ENCODE results near the gene ZFAND3. TPM values are rescaled to one million over a fixed set of nuclear protein-coding genes. Genes with fewer than 3 reads are reported as not detected.
A peak's percentile ranks its signal among the peaks of the same experiment; 100 is the strongest.

Gene ZFAND3
- total and polyA plus RNA-seq, 2 of the 4 experiments (the other 2 are of a cell fraction), result 10.9 to 26.7 TPM

DNA sequence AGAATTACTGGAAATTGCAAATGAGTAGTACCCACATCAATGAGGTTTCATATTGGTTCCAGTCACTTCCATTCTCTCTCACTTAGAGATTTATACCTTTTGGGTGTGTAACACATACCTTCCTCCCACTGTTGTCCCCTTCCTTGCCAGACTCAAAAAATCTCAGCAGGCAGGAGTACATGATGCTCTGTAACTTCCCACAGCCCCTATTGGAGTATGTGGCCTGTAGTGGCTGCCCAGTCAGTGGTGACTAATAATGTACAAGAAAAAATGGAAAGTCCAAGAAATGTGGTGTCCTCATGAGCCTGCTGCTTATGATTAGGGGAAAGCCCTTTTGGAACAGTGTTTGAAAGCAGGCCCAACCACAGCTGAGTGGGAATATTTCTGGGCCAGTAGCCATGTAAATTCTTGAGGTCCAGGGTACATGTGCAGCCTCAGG lies 312.0 kb downstream of the ZFAND3 start:
- Histone ChIP-seq H3K9me1 (ENCODE audit: insufficient read depth, low read length) (peaks cover 41% of the 10 kb centered on the region), H4K8ac (ENCODE audit: low read depth in 2 of 2, low read length in 2 of 2) (no peak overlapping the region), H3K4me3 (ENCODE audit: insufficient read depth, low read depth, low read length) (no peak overlapping the region), H2BK15ac (ENCODE audit: low read depth, low read length) (no peak overlapping the region), H3K79me1 (ENCODE audit: low read depth in 1 of 2, low read length in 2 of 2) (peaks cover 33 to 68% of the 10 kb centered on the region in 2 experiments), H3K4me2 (ENCODE audit: low read depth, low read length) (no peak overlapping the region), H2BK120ac (ENCODE audit: low read depth, low read length) (no peak overlapping the region), H4K91ac (ENCODE audit: insufficient read depth, low read depth, low read length) (no peak overlapping the region), H3K36me3 (ENCODE audit: control insufficient read depth, insufficient read depth, low read length) (peaks cover 3% of the 10 kb centered on the region; the same call in 1 of the 2 replicates), H2BK5ac (ENCODE audit: low read depth, low read length, poor library complexity, severe bottlenecking) (peak overlapping the region; percentile 51), H2AFZ (replicated peaks; ENCODE audit: low read length, poor library complexity) (no peak overlapping the region), H3K14ac (replicated peaks; ENCODE audit: low read depth, low read length) (no peak overlapping the region), H2BK20ac (ENCODE audit: low read depth, low read length) (no peak overlapping the region), H2AK9ac (replicated peaks; ENCODE audit: low read depth, low read length, poor library complexity) (no peak overlapping the region), H3K9ac (ENCODE audit: low read depth, low read length) (no peak overlapping the region), H3K27me3 (ENCODE audit: control insufficient read depth, insufficient read depth, low read length) (no peaks in the 10 kb centered on the region), H3K23ac (ENCODE audit: low read depth, low read length) (no peak overlapping the region), H3K18ac (ENCODE audit: low read depth, low read length) (no peak overlapping the region), H3K4ac (ENCODE audit: low read depth, low read length) (no peak overlapping the region), H3K4me1 (ENCODE audit: control insufficient read depth, insufficient read depth, low read length) (peaks cover 9% of the 10 kb centered on the region), H2AK5ac (ENCODE audit: low read depth, low read length) (0 out of 2 replicates have a peak overlapping the region, but pooled peaks have one; percentile 26), H3K27ac (ENCODE audit: insufficient read depth, low read length) (no peak overlapping the region), H4K20me1 (ENCODE audit: insufficient read depth, low read length) (peaks cover 53% of the 10 kb centered on the region), H3K56ac (ENCODE audit: extremely low read depth, insufficient read depth, low read length) (no peak overlapping the region), H4K5ac (ENCODE audit: low read depth, low read length) (no peak overlapping the region), H3K9me3 (ENCODE audit: control insufficient read depth, insufficient read depth, low read length) (no peaks in the 10 kb centered on the region)
- TF ChIP-seq MXI1 (IDR thresholded peaks at IDR 0.05; ENCODE audit: borderline replicate concordance, low read depth, low read length) (peak; percentile 74), MAZ (IDR thresholded peaks at IDR 0.05; ENCODE audit: borderline replicate concordance, low read depth, low read length) (peak; percentile 40; the same call in 1 of the 2 replicates), BHLHE40 (IDR thresholded peaks at IDR 0.05; ENCODE audit: low read depth, low read length) (peak; percentile 15; the same call in 1 of the 2 replicates), RCOR1 (IDR thresholded peaks at IDR 0.05; ENCODE audit: insufficient replicate concordance, low read length) (peak; percentile 48), RAD21 (IDR thresholded peaks at IDR 0.05; ENCODE audit: low read length) (0 out of 2 replicates have a peak, but pooled peaks have one; percentile 2), NFE2L2 (IDR thresholded peaks at IDR 0.05; ENCODE audit: low read depth, low read length) (no peak), CEBPB (IDR thresholded peaks at IDR 0.05; ENCODE audit: low read depth, low read length) (peak; percentile 25; the same call in 1 of the 2 replicates), ELK1 (IDR thresholded peaks at IDR 0.05; ENCODE audit: borderline replicate concordance, low read depth, low read length) (no peak), SMC3 (IDR thresholded peaks at IDR 0.05; ENCODE audit: low read depth, low read length) (no peak; the same call in 1 of the 2 replicates), MAFK (IDR thresholded peaks at IDR 0.05; ENCODE audit: low read depth, low read length) (no peak), FOS (IDR thresholded peaks at IDR 0.05; ENCODE audit: low read depth, low read length) (peak; percentile 76), POLR2A (IDR thresholded peaks at IDR 0.05; ENCODE audit: low read depth, low read length) (no peak), RFX5 (IDR thresholded peaks at IDR 0.05; ENCODE audit: low read depth, low read length) (no peak)
- TF ChIP-seq, protein P1, sequence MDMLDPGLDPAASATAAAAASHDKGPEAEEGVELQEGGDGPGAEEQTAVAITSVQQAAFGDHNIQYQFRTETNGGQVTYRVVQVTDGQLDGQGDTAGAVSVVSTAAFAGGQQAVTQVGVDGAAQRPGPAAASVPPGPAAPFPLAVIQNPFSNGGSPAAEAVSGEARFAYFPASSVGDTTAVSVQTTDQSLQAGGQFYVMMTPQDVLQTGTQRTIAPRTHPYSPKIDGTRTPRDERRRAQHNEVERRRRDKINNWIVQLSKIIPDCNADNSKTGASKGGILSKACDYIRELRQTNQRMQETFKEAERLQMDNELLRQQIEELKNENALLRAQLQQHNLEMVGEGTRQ (IDR thresholded peaks at IDR 0.05; ENCODE audit: low read depth, low read length), result no peak
- dilution Hi-C loops (cut with HindIII; ENCODE audit: low sequenced_read_pairs, unreplicated experiment), result no loop called here
- no TSS peak for BruUV-seq (replicated peaks)
- in situ Hi-C loops (cut with MboI; ENCODE audit: low sequenced_read_pairs), result no loop called here
- intact Hi-C loops (cut with micrococcal nuclease), result no loop called here
- peak; percentile 99 for DNase-seq
- ATAC-seq (ENCODE audit: low read depth), result peak; percentile 96
- CTCF ChIA-PET, result interaction anchor here (1.0 kb wide), 1 partner anchor 98 kb away, joined by 3 read pairs; no protein-coding TSS in a partner anchor
- POLR2A ChIA-PET (ENCODE audit: unreplicated experiment), result interaction anchor here (0.6 kb wide), 1 partner anchor 18 kb away, joined by 3 read pairs; no protein-coding TSS in a partner anchor

Data from IMR-90 (cell line).